ENCODE data around the gene MROH2A. TPM values are rescaled to one million over a fixed set of nuclear protein-coding genes. Genes with fewer than 3 reads are reported as not detected.
"Not testable (repeated sequence)": the region's sequence is repeated elsewhere in the genome, so short reads cannot be mapped to it uniquely, and the experiment has no call there.

The MROH2A gene
- total and polyA plus RNA-seq, 4 donors: 0.80 TPM; not detected in 3

DNA sequence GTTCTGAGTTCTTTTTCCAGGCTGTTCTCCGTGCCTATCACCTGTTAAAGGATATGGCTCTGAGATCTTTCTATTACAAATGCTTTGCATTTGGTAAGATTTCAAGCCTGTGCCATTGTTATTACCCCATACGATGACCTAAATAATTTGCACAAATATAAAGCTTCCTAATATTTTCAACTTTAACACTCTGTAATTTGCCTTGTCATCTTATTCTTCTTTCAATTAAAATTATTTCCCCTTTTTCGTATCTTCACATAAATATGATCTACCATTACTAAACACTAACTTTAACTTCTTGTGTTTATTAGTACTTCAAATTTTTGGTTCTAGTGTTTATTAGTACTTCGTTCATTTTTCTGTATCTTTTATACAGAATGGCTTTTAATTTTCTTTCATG lies 93.3 kb downstream of the MROH2A start:
- ATAC-seq (ENCODE audit: insufficient read depth, low FRiP score) (no peak), DNase-seq (no peak)
- H3K4me3 ChIP-seq: no peak overlapping the region
- no peaks in the 10 kb centered on the region for H3K4me1 ChIP-seq (ENCODE audit: control insufficient read depth in 5 of 5, insufficient read depth in 5 of 5, low read length in 5 of 5)
- H3K9ac ChIP-seq (ENCODE audit: insufficient read depth in 1 of 2, low read length in 2 of 2): no peak overlapping the region
- TF ChIP-seq, protein P1, sequence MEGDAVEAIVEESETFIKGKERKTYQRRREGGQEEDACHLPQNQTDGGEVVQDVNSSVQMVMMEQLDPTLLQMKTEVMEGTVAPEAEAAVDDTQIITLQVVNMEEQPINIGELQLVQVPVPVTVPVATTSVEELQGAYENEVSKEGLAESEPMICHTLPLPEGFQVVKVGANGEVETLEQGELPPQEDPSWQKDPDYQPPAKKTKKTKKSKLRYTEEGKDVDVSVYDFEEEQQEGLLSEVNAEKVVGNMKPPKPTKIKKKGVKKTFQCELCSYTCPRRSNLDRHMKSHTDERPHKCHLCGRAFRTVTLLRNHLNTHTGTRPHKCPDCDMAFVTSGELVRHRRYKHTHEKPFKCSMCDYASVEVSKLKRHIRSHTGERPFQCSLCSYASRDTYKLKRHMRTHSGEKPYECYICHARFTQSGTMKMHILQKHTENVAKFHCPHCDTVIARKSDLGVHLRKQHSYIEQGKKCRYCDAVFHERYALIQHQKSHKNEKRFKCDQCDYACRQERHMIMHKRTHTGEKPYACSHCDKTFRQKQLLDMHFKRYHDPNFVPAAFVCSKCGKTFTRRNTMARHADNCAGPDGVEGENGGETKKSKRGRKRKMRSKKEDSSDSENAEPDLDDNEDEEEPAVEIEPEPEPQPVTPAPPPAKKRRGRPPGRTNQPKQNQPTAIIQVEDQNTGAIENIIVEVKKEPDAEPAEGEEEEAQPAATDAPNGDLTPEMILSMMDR (IDR thresholded peaks at IDR 0.05; ENCODE audit: control extremely low read depth, extremely low read depth): no peak
- H3K27me3 ChIP-seq (ENCODE audit: control insufficient read depth in 3 of 3, insufficient read depth in 3 of 3, low read length in 2 of 3): no peaks in the 10 kb centered on the region
- H3K9me3 ChIP-seq (ENCODE audit: control insufficient read depth in 4 of 4, insufficient read depth in 3 of 4, low read length in 3 of 4): peaks cover 0 to 10% (median under 1%) of the 10 kb centered on the region in 4 donors
- H3K36me3 ChIP-seq (ENCODE audit: control insufficient read depth in 4 of 4, insufficient read depth in 4 of 4, low read length in 4 of 4): peaks cover 0 to 2% (median 0%) of the 10 kb centered on the region in 4 donors
- WGBS, 2 donors: 56 to 58% methylated on average over 4 of the region's 4 CpGs
- no peak overlapping the region for H3K27ac ChIP-seq (ENCODE audit: low read depth in 1 of 2, low read length in 1 of 2)

DNA sequence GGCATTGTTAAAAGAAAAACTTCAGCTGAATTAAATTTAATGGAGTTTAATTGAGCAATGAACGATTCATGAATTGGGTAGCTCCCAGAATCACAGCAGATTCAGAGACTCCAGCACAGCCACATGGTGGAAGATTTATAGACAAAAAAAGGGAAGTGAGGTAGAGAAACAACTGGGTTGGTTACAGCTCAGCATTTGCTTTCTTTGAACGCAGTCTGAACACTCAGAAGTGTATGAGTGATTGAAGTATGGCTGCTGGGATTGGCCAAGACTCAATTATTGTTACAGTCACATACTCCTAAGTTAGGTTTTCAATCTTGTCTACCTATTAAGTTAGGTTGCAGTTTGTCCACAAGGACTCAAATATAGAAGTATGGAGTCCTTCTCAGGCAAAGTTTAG lies 94.0 kb downstream of the MROH2A start:
- H3K27me3 ChIP-seq (ENCODE audit: control insufficient read depth in 3 of 3, insufficient read depth in 3 of 3, low read length in 2 of 3); H3K4me3 ChIP-seq; H3K9me3 ChIP-seq (ENCODE audit: control insufficient read depth in 4 of 4, insufficient read depth in 3 of 4, low read length in 3 of 4); H3K9ac ChIP-seq (ENCODE audit: insufficient read depth in 1 of 2, low read length in 2 of 2); H3K4me1 ChIP-seq (ENCODE audit: control insufficient read depth in 5 of 5, insufficient read depth in 5 of 5, low read length in 5 of 5); H3K27ac ChIP-seq (ENCODE audit: low read depth in 1 of 2, low read length in 1 of 2); H3K36me3 ChIP-seq (ENCODE audit: control insufficient read depth in 4 of 4, insufficient read depth in 4 of 4, low read length in 4 of 4); ATAC-seq (ENCODE audit: insufficient read depth, low FRiP score); DNase-seq: not testable (repeated sequence)
- 18 to 38% methylated on average over 2 of the region's 2 CpGs for whole genome bisulfite sequencing, 2 donors

DNA sequence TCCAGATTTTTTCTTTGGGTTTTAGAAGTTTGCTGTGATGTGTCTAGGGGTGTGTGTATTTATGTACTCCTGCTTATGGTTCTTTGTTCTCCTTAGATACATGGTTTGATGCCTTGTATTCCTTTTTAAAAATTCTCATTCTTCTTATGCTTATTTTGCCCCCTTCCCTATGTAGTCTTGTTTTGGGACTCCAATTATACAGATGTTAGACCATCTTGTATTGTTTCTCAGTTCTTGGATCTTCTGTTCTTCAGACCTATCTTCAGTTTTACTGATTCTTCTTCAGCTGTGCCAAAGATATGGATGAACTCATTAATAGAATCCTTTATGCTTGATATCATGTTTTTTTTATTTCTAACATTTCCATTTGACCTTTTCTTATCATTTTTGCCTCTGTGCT lies 104.2 kb downstream of the MROH2A start:
- ATAC-seq (ENCODE audit: insufficient read depth, low FRiP score) (no peak), DNase-seq (no peak)
- H3K4me3 ChIP-seq: no peak overlapping the region
- TF ChIP-seq, protein P1 (IDR thresholded peaks at IDR 0.05; ENCODE audit: control extremely low read depth, extremely low read depth): no peak
- H3K27me3 ChIP-seq (ENCODE audit: control insufficient read depth in 3 of 3, insufficient read depth in 3 of 3, low read length in 2 of 3): peaks cover 0 to under 1% (median 0%) of the 10 kb centered on the region in 3 donors
- no peaks in the 10 kb centered on the region for H3K4me1 ChIP-seq (ENCODE audit: control insufficient read depth in 5 of 5, insufficient read depth in 5 of 5, low read length in 5 of 5)
- no peak overlapping the region for H3K27ac ChIP-seq (ENCODE audit: low read depth in 1 of 2, low read length in 1 of 2)
- no peaks in the 10 kb centered on the region for H3K36me3 ChIP-seq (ENCODE audit: control insufficient read depth in 4 of 4, insufficient read depth in 4 of 4, low read length in 4 of 4)
- peaks cover 0 to 9% (median 2%) of the 10 kb centered on the region in 4 donors for H3K9me3 ChIP-seq (ENCODE audit: control insufficient read depth in 4 of 4, insufficient read depth in 3 of 4, low read length in 3 of 4)
- no peak overlapping the region for H3K9ac ChIP-seq (ENCODE audit: insufficient read depth in 1 of 2, low read length in 2 of 2)

Other genes with a start within 250 kb of the MROH2A start
- gene USP40, start 211.5 kb upstream of the MROH2A start, total RNA-seq: 10 to 100 TPM; 47.0 to 80.4 TPM
- gene USP40, start 211.5 kb upstream of the MROH2A start, polyA plus RNA-seq: 10 to 100 TPM; 16.7 to 24.3 TPM
- under 1 TPM in 1 of 2 donors, not detected in 1; 0.26 TPM for gene UGT1A8, start 160.7 kb upstream of the MROH2A start, total RNA-seq
- gene UGT1A8, start 160.7 kb upstream of the MROH2A start, polyA plus RNA-seq: not detected
- gene UGT1A10, start 141.9 kb upstream of the MROH2A start, total RNA-seq: not detected
- gene UGT1A10, start 141.9 kb upstream of the MROH2A start, polyA plus RNA-seq: under 1 TPM; 0.03 to 0.14 TPM
- gene UGT1A9, start 106.4 kb upstream of the MROH2A start, total RNA-seq: not detected
- gene UGT1A9, start 106.4 kb upstream of the MROH2A start, polyA plus RNA-seq: not detected
- gene UGT1A7, start 96.4 kb upstream of the MROH2A start, total RNA-seq: not detected
- gene UGT1A7, start 96.4 kb upstream of the MROH2A start, polyA plus RNA-seq: under 1 TPM in 1 of 2 donors, not detected in 1; 0.45 TPM
- 1 to 10 TPM in 1 of 2 donors, under 1 TPM in 1; 0.63 to 2.3 TPM for gene UGT1A6, start 85.4 kb upstream of the MROH2A start, total RNA-seq
- 1 to 10 TPM in 1 of 2 donors, under 1 TPM in 1; 0.96 to 1.9 TPM for gene UGT1A6, start 85.4 kb upstream of the MROH2A start, polyA plus RNA-seq
- under 1 TPM in 1 of 2 donors, not detected in 1; 0.34 TPM for gene UGT1A5, start 65.4 kb upstream of the MROH2A start, total RNA-seq
- not detected for gene UGT1A5, start 65.4 kb upstream of the MROH2A start, polyA plus RNA-seq
- gene UGT1A4, start 59.6 kb upstream of the MROH2A start, total RNA-seq: under 1 TPM in 1 of 2 donors, not detected in 1; 0.21 TPM
- gene UGT1A4, start 59.6 kb upstream of the MROH2A start, polyA plus RNA-seq: under 1 TPM; 0.02 to 0.55 TPM
- gene UGT1A3, start 49.3 kb upstream of the MROH2A start, total RNA-seq: not detected
- not detected for gene UGT1A3, start 49.3 kb upstream of the MROH2A start, polyA plus RNA-seq
- gene UGT1A1, start 18.1 kb upstream of the MROH2A start, total RNA-seq: under 1 TPM in 1 of 2 donors, not detected in 1; 0.49 TPM
- under 1 TPM; 0.01 to 0.04 TPM for gene UGT1A1, start 18.1 kb upstream of the MROH2A start, polyA plus RNA-seq
- 1 to 10 TPM; 2.0 to 4.1 TPM for gene HJURP, start 76.2 kb downstream of the MROH2A start, total RNA-seq
- 1 to 10 TPM in 1 of 2 donors, under 1 TPM in 1; 0.84 to 1.9 TPM for gene HJURP, start 76.2 kb downstream of the MROH2A start, polyA plus RNA-seq
- gene TRPM8, start 139.0 kb downstream of the MROH2A start, total RNA-seq: under 1 TPM in 1 of 2 donors, not detected in 1; 0.03 TPM
- under 1 TPM in 1 of 2 donors, not detected in 1; 0.14 TPM for gene TRPM8, start 139.0 kb downstream of the MROH2A start, polyA plus RNA-seq